Gastrocnemius medialis (tissue), 4 donors: ENCODE results near the gene TPSB2. TPM values are rescaled to one million over a fixed set of nuclear protein-coding genes. Genes with fewer than 3 reads are reported as not detected.
"Not testable (repeated sequence)": the region's sequence is repeated elsewhere in the genome, so short reads cannot be mapped to it uniquely, and the experiment has no call there.

Source experiments
- ATAC-seq, 2 donors: fragments of 150-250 bp; one replicate each; pipeline ENCODE4 v1.9.1; 2016
- DNase-seq, 2 donors: peaks; one replicate each; pipeline ENCODE4 v3.0.0-alpha.2; 2019
- H3K27ac ChIP-seq, 4 donors: fragments of 200-600 bp; sonication (generic); 1 replicate in 1 of 4; 2 replicates in 3 of 4; pipeline ENCODE4 v1.5.1; 2016 to 2018; ENCODE audit warnings: mild to moderate bottlenecking in 2 of 4, moderate library complexity in 1 of 4
- H3K27me3 ChIP-seq, 3 donors: fragments of 200-600 bp; sonication (generic) in 2 of 3; 1 replicate in 1 of 3; 2 replicates in 2 of 3; pipeline versions ENCODE4 v1.5.1 to v1.6.0; 2016 to 2019; ENCODE audit warnings: mild to moderate bottlenecking in 1 of 3, moderate library complexity in 1 of 3
- H3K36me3 ChIP-seq, 2 donors: fragments of 200-600 bp; sonication (generic) in 1 of 2; one replicate each; pipeline ENCODE4 v1.5.1; 2017 to 2018
- H3K4me1 ChIP-seq, 2 donors: fragments of 200-600 bp; sonication (generic) in 1 of 2; one replicate each; pipeline ENCODE4 v1.5.1; 2016 to 2017; ENCODE audit warnings: mild to moderate bottlenecking in 2 of 2
- H3K4me3 ChIP-seq, 4 donors: fragments of 200-600 bp; sonication (generic) in 3 of 4; 1 replicate in 1 of 4; 2 replicates in 3 of 4; pipeline ENCODE4 v1.5.1; 2016 to 2019; ENCODE audit warnings: mild to moderate bottlenecking in 2 of 4
- H3K9me3 ChIP-seq, 3 donors: fragments of 200-600 bp; sonication (generic) in 2 of 3; 1 replicate in 1 of 3; 2 replicates in 2 of 3; pipeline ENCODE4 v1.5.1; 2016 to 2019
- CTCF ChIP-seq, 5 experiments: fragments of 450-650 bp in 3 of 5; fragments of 200-600 bp in 2 of 5; sonication (generic) in 2 of 5; IDR thresholded peaks in 4 of 5; conservative IDR thresholded peaks in 1 of 5; 1 replicate in 4 of 5; 2 replicates in 1 of 5; pipeline ENCODE4 v1.5.1; 2016 to 2019; ENCODE audit warnings: antibody characterized with exemption in 5 of 5, mild to moderate bottlenecking in 3 of 5, moderate library complexity in 3 of 5
- POLR2A ChIP-seq, 2 donors: fragments of 450-650 bp; IDR thresholded peaks; one replicate each; pipeline ENCODE4 v1.6.1; 2017; ENCODE audit warnings: antibody characterized with exemption in 2 of 2, mild to moderate bottlenecking in 2 of 2, moderate library complexity in 2 of 2
- in situ Hi-C, 4 donors: fragments of 200-750 bp; cut with MboI; loops; one replicate each; pipeline versions ENCODE4 v1.15.0 to v1.8.0; 2017; ENCODE audit warnings: low sequenced_read_pairs in 4 of 4
- intact Hi-C: fragments of 100-400 bp; cut with DNase I; formaldehyde crosslinking; loops from one replicate; pipeline ENCODE4 v1.15.1; 2023; ENCODE audit warnings: low total_unique reads
- total RNA-seq, 4 donors: library from RNA; depleted of rRNA; stranded (reverse); fragments of >200 nt; gene quantifications; one replicate each; pipeline versions ENCODE4 v1.1.0 to v1.2.3, GENCODE V29; 2016

Gene TPSB2
- total RNA-seq, 4 donors from 2014 or later = 3.7 to 14.3 (median 9.5) TPM

- in situ Hi-C loops, H3K4me1 ChIP-seq, DNase-seq, ATAC-seq, H3K36me3 ChIP-seq, H3K9me3 ChIP-seq, intact Hi-C loops, H3K27ac ChIP-seq, H3K4me3 ChIP-seq: not testable (repeated sequence)
- peaks cover 7 to 21% (median 10%) of the 10 kb centered on the region in 3 donors for H3K27me3 ChIP-seq
Observed at GRCh38 chr16:1254821-1255220, 24.8 kb upstream of the TPSB2 start.

GRCh38 chr16:1253701-1254364, 23.8 kb upstream of the TPSB2 start:
- intact Hi-C loops, H3K27ac ChIP-seq, H3K9me3 ChIP-seq, ATAC-seq, in situ Hi-C loops, H3K36me3 ChIP-seq, H3K4me1 ChIP-seq, DNase-seq, H3K4me3 ChIP-seq: not testable (repeated sequence)
- H3K27me3 ChIP-seq = peaks cover under 1 to 11% (median 1%) of the 10 kb centered on the region in 3 donors

GRCh38 chr16:1249031-1249755, 19.2 kb upstream of the TPSB2 start:
- H3K36me3 ChIP-seq, H3K4me3 ChIP-seq, in situ Hi-C loops, DNase-seq, H3K9me3 ChIP-seq, intact Hi-C loops, H3K4me1 ChIP-seq, H3K27ac ChIP-seq: not testable (repeated sequence)
- peaks cover 9 to 20% (median 17%) of the 10 kb centered on the region in 3 donors for H3K27me3 ChIP-seq
- peak; percentile 30 to 45 for ATAC-seq

- H3K4me3 ChIP-seq, DNase-seq, H3K36me3 ChIP-seq, in situ Hi-C loops, H3K9me3 ChIP-seq, H3K4me1 ChIP-seq, ATAC-seq, H3K27ac ChIP-seq, intact Hi-C loops: not testable (repeated sequence)
- H3K27me3 ChIP-seq = peaks cover 9 to 20% (median 17%) of the 10 kb centered on the region in 3 donors
Observed at GRCh38 chr16:1247903-1248537, 18.0 kb upstream of the TPSB2 start.

DNA sequence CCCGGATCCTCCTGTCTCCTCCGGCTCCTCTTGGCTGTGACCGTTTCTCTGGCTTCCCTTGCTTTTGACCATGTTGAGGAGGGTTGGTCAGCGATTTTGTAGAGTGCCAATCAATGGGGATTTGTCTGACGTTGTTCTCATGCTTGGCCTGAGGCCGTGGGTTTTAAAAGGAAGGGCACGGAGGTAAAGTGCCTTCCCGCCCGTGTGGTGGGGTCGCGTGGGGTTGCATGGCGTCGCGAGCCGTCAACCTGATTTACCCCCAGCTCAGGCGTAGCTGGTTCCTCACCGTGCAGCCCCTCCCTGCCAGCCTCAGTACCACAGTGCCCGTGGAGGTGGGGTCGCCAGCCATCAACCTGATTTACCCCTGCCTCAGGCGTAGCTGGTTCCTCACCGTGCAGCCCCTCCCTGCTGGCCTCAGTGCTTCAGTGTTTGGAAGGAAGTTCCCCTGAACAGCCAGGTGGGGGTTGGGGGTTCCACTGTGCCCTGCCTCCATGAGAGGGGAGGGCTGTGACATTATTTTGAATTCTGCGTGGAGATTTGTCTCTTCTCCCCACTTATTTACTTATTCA, 15.6 kb upstream of the TPSB2 start:
- no peak overlapping the region for H3K4me3 ChIP-seq
- ATAC-seq (no peak), DNase-seq (no peak)
- TF ChIP-seq POLR2A (IDR thresholded peaks at IDR 0.05) (no peak), CTCF (IDR thresholded peaks at IDR 0.05 in 4 of 5, conservative IDR thresholded peaks at IDR 0.05 in 1 of 5) (no peak)
- no peak overlapping the region for H3K27ac ChIP-seq
- intact Hi-C loops (no loop called here), in situ Hi-C loops (no loop called here)
- H3K9me3 ChIP-seq = no peaks in the 10 kb centered on the region
- peaks cover 9 to 20% (median 17%) of the 10 kb centered on the region in 3 donors for H3K27me3 ChIP-seq
- no peaks in the 10 kb centered on the region for H3K4me1 ChIP-seq
- no peaks in the 10 kb centered on the region for H3K36me3 ChIP-seq

GRCh38 chr16:1244881-1245280, 14.9 kb upstream of the TPSB2 start:
- intact Hi-C loops (no loop called here), in situ Hi-C loops (no loop called here)
- H3K9me3 ChIP-seq = no peaks in the 10 kb centered on the region
- DNase-seq (no peak), ATAC-seq (no peak)
- TF ChIP-seq CTCF (IDR thresholded peaks at IDR 0.05 in 4 of 5, conservative IDR thresholded peaks at IDR 0.05 in 1 of 5) (no peak), POLR2A (IDR thresholded peaks at IDR 0.05) (no peak)
- H3K27ac ChIP-seq = no peak overlapping the region
- H3K4me1 ChIP-seq = no peaks in the 10 kb centered on the region
- peaks cover 9 to 20% (median 17%) of the 10 kb centered on the region in 3 donors for H3K27me3 ChIP-seq
- H3K36me3 ChIP-seq = no peaks in the 10 kb centered on the region
- H3K4me3 ChIP-seq = no peak overlapping the region

DNA sequence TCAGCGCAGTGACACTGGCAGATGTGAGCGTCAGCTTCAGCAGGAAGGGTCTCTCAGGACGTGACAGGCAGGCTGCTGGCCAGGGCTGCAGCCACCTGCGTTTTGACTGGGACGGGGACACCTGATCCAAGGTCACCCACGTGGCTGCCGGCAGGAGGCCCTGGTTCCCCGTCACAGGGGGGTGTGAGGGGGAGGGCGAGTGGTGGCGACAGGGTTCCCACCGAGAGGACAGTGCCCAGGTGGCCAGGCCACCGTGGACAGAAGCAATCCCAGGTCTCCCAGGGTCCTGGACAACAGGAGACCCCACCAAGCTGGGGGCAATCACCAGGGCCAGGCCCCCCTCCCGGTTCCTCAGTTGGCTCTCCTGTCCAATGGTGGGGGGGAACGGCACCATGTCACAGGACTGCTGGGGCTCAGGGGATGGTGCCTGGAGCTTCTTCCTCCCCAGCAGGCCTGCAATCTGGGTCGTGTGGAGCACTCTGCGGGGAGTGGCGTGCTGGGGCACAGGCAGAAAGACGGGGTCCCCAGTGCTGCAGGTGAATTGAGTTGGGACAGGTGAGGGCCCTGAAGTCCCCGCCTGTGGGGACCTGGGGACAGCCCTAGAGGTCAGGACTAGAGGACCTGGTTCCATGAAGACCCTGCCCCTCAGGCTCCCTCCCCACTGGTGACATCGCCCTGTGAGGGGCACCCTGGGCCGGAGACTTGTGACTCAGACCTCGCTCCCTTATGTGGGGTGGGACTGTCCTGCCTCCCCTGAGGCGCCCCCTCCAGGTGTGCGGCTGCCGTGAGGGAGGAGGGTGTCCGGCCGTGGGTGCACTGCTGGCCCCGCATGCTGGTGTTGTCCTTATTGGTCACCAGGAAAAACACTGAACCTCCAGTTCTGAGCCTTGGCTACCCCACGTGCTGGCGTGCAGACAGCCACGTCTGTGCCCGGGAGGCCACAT, 14.2 kb upstream of the TPSB2 start:
- intact Hi-C loops, H3K27ac ChIP-seq, H3K4me3 ChIP-seq, H3K36me3 ChIP-seq, H3K4me1 ChIP-seq, ATAC-seq, DNase-seq, H3K9me3 ChIP-seq, in situ Hi-C loops: not testable (repeated sequence)
- peaks cover 9 to 20% (median 17%) of the 10 kb centered on the region in 3 donors for H3K27me3 ChIP-seq

DNA sequence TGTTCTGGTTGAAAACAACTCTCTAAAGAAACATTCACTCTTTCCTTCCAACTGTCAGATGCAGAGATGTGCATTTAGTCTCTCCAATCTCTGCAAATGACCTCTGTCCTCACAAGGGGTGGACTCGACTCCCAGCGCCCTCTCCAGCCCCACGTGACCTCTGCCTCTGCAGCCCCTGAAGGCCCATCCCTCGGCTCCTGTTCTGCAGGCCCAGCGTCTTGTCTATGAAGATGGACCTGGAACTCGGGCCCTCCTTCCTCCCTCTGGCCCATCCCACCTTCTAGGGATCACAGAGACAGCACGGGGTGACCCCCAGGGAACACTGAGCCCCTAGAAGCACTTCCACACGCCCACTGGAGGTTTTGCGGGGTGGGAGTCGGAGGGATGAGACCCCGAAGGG, 13.4 kb upstream of the TPSB2 start:
- H3K9me3 ChIP-seq, DNase-seq, H3K4me1 ChIP-seq, H3K4me3 ChIP-seq, intact Hi-C loops, H3K27ac ChIP-seq, in situ Hi-C loops, H3K36me3 ChIP-seq, ATAC-seq: not testable (repeated sequence)
- H3K27me3 ChIP-seq = peaks cover 9 to 20% (median 17%) of the 10 kb centered on the region in 3 donors
